ENCODE results near the gene MED23.

Gene MED23, protein sequence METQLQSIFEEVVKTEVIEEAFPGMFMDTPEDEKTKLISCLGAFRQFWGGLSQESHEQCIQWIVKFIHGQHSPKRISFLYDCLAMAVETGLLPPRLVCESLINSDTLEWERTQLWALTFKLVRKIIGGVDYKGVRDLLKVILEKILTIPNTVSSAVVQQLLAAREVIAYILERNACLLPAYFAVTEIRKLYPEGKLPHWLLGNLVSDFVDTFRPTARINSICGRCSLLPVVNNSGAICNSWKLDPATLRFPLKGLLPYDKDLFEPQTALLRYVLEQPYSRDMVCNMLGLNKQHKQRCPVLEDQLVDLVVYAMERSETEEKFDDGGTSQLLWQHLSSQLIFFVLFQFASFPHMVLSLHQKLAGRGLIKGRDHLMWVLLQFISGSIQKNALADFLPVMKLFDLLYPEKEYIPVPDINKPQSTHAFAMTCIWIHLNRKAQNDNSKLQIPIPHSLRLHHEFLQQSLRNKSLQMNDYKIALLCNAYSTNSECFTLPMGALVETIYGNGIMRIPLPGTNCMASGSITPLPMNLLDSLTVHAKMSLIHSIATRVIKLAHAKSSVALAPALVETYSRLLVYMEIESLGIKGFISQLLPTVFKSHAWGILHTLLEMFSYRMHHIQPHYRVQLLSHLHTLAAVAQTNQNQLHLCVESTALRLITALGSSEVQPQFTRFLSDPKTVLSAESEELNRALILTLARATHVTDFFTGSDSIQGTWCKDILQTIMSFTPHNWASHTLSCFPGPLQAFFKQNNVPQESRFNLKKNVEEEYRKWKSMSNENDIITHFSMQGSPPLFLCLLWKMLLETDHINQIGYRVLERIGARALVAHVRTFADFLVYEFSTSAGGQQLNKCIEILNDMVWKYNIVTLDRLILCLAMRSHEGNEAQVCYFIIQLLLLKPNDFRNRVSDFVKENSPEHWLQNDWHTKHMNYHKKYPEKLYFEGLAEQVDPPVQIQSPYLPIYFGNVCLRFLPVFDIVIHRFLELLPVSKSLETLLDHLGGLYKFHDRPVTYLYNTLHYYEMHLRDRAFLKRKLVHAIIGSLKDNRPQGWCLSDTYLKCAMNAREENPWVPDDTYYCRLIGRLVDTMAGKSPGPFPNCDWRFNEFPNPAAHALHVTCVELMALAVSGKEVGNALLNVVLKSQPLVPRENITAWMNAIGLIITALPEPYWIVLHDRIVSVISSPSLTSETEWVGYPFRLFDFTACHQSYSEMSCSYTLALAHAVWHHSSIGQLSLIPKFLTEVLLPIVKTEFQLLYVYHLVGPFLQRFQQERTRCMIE (N-terminal part only)
- total RNA-seq = 133 to 163 reads per million in 2 donors

DNA sequence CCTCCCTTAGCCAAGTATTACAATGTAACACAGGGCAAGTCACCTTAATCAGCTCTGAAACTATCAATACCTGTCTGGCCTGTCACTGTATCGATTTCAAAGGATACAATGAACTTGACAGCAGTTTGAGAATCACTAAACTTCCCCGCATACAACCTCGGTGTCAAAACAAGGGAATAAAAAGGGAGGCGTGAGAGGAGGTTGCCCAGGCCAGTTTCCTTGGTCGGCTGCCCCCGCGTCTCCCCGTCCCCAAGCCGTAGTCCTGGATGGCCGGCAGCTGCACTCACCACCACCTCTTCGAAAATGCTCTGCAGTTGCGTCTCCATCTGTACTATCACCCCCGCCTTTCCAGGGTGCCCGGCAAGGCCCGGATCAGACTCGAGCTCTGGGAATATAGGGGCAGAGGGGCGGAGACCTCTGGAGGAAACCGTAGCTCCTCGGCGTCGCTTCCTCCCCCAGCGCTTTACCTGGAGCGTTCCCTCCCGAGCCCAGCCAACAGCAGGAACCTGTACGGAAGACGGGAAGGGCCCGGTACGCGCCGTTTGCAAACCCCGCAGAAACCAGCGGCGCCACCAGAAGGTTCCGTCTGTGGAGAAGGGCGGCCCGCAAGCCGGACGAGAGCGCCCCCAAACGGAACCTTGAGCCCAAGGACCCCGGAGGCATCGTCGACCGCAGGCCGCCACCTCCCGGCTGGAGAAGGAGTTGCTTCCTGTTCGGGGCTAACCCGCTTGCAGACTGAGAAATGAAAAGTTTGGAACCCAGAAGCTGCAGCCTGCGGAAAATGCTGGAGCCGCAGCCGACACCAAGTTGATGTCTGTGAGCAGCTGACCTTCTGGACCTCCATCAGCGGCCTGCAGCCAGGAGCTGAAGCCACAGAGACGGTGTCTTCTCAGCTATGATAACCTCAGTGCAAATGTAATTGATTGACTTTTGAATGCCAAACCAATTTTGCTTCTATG is at the start of gene MED23:
Gene MED23, minus strand, starts transcription at position 519 of the 959 bp plus-strand sequence. Its CDS starts 193 bp downstream, at position 326.
- DNase-seq = peak; percentile 85

- DNase-seq = no peak
Measured at GRCh38 chr6:131673184-131673583, 45.1 kb upstream of the MED23 start.

GRCh38 chr6:131669891-131670290 is 41.8 kb upstream of the MED23 start:
- no peak for DNase-seq

- DNase-seq = no peak
Measured at GRCh38 chr6:131663578-131664165, 35.6 kb upstream of the MED23 start.

GRCh38 chr6:131660195-131660594 is 32.2 kb upstream of the MED23 start:
- no peak for DNase-seq

GRCh38 chr6:131658287-131658686 is 30.2 kb upstream of the MED23 start:
- no peak for DNase-seq

DNA sequence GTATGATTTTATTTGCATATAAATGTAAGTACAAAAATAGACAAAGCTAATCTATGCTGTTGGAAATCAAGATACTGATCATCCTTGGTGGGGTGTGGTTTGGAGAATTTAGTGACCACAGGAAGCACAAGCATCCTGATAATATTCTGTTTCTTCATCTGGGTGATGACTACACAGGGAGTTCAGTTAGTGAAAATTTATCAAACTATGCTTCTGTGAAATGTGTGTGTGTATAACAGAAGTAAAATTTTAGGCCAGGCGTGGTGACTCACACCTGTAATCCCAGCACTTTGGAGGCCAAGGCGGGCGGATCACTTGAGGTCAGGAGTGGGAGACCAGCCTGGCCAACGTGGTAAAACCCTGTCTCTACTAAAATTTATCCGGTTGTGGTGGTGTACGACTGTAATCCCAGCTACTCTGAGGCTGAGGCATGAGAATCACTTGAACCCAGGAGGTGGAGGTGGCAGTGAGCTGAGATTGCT is 29.6 kb upstream of the MED23 start:
- no peak for DNase-seq

DNA sequence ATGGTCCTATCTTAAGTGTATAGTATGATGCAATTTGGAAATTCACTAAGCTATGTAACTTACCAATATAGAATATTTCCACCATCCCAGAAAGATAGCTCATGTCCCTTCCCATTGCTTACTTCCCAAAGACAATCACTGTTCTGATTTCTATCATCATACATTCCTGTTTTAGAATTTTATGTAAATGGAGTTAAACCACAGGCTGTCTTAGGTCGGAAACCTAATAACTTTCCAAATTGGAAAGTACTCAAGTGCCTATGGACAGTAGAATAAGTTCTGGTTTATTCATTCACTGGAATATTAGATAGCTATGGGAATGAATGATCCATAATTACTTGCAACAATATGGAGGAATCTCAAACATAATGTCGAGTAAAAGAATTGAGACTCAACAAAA is 29.2 kb upstream of the MED23 start:
- no peak for DNase-seq

DNA sequence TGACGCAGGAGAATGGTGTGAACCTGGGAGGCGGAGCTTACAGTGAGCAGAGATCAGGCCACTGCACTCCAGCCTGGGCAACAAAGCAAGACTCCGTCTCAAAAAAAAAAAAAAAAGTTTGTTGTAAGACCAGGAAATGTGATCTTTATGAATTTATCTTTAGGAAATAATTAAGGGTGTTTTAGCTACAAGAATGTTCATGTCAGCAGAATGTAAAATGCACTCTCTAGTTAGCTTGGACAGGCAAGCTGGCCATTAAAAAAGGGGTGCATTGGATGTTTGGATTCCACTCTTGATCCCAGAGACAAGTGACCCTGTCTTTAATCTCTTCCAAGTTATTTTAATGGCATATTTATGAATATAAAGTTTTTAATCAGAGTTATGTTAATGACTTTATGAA is 28.6 kb upstream of the MED23 start:
- no peak for DNase-seq

DNA sequence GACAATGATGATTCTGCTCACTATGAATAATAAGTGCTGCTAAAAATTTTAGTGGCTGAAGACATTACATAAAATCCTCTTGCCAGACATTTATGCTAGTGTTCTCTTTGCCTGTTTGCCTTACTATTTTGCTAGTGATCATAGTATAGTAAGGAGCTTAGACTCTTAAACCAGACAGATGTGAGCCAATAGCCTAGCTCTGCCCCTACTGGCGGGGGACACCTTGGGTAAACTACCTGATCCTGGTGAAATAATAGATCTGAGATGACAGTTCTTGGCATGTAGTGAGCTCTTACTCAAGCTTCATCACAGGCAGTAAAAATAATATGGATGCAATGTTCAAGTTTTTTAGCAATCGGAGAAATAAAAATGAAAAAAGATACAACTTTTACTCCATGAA is 27.9 kb upstream of the MED23 start:
- no peak for DNase-seq

DNA sequence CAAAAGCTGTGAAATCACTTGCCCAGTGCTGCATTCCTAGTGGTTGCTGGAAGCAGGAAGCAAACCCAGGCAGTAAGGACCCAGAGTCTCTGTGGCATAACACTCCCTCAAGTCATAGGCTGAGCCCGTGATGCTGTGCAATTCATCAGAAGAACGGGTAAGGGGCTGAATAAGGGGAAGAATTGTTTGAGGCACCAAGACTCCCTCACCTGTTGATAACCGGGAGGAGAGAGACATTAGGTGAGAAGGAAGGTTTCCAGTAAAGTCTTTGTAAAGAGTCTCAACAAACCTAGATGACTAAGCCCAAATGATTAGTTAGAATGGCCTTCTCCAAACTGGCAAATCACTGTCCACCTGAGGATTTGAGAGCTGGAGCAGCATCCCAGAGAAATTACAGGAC is 27.3 kb upstream of the MED23 start:
- no peak for DNase-seq

DNA sequence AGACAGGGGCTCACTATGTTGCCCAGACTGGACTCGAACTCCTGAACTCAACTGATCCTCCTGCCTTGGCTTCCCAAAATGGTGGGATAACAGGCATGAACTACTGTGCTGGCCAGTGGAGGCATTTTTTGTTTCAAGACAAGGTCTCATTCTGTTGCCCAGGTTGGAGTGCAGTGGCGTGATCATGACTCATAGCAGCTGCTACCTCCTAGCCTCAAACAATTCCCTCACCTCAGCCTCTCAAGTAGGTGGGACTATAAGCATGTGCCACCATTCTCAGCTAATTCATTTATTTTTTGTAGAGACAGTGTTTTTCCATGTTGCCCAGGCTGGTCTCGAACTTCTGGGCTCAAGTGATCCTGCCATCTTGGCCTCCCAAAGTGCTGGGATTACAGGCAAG is 26.3 kb upstream of the MED23 start:
- DNase-seq = no peak

- DNase-seq = no peak
Measured at GRCh38 chr6:131652472-131652871, 24.4 kb upstream of the MED23 start.

DNA sequence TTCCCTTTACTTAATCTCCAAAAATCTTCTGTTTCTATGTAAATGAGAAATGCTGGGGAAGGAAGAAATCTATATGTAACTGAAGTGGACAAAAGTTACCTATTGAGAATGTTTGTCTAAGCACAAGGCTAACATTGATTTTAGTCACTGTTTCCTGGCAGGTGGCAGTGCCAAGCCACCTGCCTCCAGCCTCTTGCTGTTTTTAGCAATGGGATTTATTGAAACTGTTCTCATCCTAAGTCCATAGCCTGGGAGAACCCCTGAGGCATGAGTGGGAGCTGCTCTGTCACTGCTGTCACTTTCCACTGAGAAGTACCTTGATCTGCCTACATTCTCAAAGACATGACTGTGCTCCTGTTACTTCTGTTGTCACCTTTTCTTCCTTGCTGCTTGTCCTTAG is 23.7 kb upstream of the MED23 start:
- no peak for DNase-seq

DNA sequence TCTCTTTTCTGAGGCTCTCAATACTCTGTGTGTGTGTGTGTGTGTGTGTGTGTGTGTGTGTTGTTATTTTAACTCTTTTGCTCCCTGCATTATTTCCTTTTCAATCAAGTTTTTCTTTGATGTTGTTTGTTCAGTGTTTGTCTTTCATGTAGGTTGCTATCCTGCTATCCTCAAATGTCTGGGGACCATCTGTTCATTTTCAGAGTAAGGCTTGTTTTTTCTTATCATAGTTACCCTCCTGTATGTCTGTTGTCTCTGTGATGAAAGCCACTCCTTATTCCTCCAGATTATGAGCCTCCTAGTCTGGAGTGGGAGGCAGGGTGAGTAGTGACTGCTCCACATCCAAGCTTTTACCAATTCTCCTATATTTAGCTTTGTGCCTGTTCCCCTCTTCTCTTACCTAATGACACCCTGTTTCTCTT is 18.2 kb upstream of the MED23 start:
- no peak for DNase-seq

GRCh38 chr6:131645846-131646245 is 17.8 kb upstream of the MED23 start:
- DNase-seq = no peak

DNA sequence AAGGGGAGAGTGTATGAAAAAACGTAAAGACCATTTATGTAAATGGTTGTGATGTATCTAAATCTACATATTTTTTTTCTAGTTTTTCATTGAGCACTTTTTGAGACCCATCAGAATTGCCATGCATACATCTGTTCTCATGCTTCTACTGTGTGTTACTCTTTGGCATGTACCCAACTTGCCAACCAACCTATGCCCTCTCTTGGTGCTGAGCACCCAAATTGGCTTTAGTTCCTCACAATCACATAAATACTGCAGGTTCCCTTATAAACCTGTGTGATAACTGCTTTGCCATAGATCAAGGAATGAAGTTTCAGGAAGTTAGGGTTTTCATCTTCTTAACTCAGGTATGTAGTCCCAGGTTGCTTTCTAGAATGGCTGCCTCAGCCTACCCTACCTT is 16.9 kb upstream of the MED23 start:
- no peak for DNase-seq

DNA sequence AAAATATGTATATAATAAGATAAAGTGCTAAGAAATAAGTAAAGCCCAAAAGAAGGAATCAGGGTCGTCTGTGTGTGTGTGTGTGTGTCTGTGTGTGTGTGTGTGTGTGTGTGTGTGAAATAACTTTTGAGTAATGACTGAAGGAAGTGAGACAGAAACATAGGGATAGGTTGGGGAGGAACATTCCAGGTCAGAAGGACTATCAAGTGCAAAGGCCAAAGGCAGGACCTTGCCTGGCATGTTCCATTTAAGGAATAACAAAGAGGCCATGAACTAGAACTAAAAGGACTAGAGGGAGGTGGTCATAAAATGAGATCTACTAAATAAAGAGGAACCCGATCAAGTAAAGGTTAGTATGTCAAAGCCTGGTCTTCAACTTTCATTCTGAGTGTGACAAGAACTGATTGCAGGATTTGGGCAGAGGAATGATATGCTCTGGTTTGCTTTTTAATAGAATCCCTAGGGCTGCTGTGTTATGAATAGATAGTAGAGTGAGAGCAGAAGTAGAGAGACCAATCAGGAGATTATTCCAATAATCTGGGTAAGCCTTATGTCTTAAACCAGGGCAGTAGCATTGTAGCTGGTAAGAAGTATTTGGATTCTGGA is 15.9 kb upstream of the MED23 start:
- no peak for DNase-seq

- no peak for DNase-seq
Measured at GRCh38 chr6:131642987-131643611, 15.1 kb upstream of the MED23 start.

DNA sequence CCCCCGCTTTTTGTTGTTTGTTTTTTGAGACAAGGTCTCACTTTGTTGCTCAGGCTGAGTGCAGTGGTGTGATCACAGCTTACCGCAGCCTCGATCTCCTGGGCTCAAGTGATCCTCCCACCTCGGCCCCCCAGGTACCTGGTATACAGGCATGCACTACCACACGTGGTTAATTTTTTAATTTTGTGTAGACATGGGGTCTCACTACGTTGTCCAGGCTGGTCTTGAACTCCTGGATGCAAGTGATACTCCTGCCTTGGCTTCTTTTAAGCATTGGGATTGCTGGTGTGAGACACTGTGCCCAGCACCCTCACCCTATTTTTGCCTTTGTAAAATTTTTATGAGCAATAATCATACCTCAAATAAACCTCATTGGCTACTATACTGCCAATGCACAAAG is 14.5 kb upstream of the MED23 start:
- no peak for DNase-seq

Measured in activated gamma-delta T cell (primary cell).